ENCODE data around the gene APMAP. TPM values are rescaled to one million over a fixed set of nuclear protein-coding genes. Genes with fewer than 3 reads are reported as not detected.

Gene APMAP
- total and polyA plus RNA-seq, 10 of the 15 experiments (the other 5 are each of a cell fraction or from before 2014, with no cell fraction given) = 12.1 to 60.2 (median 32.7) TPM

DNA sequence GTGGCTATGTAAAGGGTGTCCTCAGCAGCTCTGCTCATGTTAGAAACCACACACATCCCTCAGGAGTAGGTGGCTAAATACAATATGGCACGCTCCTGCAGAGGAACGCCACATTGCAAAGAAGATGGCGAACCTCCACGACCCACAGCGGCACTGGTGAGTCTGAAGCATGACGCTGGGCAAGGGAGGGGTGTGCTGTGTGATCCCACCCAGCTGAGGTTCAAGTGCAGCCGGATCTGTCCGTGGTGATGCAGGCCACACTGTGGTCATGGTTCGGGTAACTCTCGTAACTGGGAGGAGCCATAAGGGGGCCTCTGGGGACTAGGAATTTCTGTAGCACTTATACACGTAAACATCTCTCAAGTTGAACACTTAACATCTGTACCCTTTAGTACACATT, 23.4 kb upstream of the APMAP start (continued):
- TF ChIP-seq, protein P1, sequence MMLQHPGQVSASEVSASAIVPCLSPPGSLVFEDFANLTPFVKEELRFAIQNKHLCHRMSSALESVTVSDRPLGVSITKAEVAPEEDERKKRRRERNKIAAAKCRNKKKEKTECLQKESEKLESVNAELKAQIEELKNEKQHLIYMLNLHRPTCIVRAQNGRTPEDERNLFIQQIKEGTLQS (IDR thresholded peaks at IDR 0.05; ENCODE audit: borderline replicate concordance, extremely low read depth, low read depth, low read length) = no peak
- TF ChIP-seq WRNIP1 (IDR thresholded peaks at IDR 0.05; ENCODE audit: borderline replicate concordance, low read depth, low read length) (no peak), STAT3 (IDR thresholded peaks at IDR 0.05; ENCODE audit: low read depth, low read length) (no peak), NBN (IDR thresholded peaks at IDR 0.05) (no peak), ZNF384 (IDR thresholded peaks at IDR 0.05; ENCODE audit: borderline replicate concordance, low read depth, low read length) (no peak), FOXM1 (IDR thresholded peaks at IDR 0.05; ENCODE audit: low read depth, low read length) (no peak), PAX5 (IDR thresholded peaks at IDR 0.05; ENCODE audit: borderline replicate concordance, low read depth, low read length) (no peak), MEF2A (IDR thresholded peaks at IDR 0.05; ENCODE audit: insufficient read depth, low read depth, low read length) (no peak), PAX8 (IDR thresholded peaks at IDR 0.05) (no peak)
- TF ChIP-seq, protein P2, sequence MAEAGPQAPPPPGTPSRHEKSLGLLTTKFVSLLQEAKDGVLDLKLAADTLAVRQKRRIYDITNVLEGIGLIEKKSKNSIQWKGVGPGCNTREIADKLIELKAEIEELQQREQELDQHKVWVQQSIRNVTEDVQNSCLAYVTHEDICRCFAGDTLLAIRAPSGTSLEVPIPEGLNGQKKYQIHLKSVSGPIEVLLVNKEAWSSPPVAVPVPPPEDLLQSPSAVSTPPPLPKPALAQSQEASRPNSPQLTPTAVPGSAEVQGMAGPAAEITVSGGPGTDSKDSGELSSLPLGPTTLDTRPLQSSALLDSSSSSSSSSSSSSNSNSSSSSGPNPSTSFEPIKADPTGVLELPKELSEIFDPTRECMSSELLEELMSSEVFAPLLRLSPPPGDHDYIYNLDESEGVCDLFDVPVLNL (IDR thresholded peaks at IDR 0.05; ENCODE audit: low read depth, low read length) = no peak
- TF ChIP-seq, protein P3, sequence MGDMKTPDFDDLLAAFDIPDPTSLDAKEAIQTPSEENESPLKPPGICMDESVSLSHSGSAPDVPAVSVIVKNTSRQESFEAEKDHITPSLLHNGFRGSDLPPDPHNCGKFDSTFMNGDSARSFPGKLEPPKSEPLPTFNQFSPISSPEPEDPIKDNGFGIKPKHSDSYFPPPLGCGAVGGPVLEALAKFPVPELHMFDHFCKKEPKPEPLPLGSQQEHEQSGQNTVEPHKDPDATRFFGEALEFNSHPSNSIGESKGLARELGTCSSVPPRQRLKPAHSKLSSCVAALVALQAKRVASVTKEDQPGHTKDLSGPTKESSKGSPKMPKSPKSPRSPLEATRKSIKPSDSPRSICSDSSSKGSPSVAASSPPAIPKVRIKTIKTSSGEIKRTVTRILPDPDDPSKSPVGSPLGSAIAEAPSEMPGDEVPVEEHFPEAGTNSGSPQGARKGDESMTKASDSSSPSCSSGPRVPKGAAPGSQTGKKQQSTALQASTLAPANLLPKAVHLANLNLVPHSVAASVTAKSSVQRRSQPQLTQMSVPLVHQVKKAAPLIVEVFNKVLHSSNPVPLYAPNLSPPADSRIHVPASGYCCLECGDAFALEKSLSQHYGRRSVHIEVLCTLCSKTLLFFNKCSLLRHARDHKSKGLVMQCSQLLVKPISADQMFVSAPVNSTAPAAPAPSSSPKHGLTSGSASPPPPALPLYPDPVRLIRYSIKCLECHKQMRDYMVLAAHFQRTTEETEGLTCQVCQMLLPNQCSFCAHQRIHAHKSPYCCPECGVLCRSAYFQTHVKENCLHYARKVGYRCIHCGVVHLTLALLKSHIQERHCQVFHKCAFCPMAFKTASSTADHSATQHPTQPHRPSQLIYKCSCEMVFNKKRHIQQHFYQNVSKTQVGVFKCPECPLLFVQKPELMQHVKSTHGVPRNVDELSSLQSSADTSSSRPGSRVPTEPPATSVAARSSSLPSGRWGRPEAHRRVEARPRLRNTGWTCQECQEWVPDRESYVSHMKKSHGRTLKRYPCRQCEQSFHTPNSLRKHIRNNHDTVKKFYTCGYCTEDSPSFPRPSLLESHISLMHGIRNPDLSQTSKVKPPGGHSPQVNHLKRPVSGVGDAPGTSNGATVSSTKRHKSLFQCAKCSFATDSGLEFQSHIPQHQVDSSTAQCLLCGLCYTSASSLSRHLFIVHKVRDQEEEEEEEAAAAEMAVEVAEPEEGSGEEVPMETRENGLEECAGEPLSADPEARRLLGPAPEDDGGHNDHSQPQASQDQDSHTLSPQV (IDR thresholded peaks at IDR 0.05) = no peak
- TF ChIP-seq, protein P4, sequence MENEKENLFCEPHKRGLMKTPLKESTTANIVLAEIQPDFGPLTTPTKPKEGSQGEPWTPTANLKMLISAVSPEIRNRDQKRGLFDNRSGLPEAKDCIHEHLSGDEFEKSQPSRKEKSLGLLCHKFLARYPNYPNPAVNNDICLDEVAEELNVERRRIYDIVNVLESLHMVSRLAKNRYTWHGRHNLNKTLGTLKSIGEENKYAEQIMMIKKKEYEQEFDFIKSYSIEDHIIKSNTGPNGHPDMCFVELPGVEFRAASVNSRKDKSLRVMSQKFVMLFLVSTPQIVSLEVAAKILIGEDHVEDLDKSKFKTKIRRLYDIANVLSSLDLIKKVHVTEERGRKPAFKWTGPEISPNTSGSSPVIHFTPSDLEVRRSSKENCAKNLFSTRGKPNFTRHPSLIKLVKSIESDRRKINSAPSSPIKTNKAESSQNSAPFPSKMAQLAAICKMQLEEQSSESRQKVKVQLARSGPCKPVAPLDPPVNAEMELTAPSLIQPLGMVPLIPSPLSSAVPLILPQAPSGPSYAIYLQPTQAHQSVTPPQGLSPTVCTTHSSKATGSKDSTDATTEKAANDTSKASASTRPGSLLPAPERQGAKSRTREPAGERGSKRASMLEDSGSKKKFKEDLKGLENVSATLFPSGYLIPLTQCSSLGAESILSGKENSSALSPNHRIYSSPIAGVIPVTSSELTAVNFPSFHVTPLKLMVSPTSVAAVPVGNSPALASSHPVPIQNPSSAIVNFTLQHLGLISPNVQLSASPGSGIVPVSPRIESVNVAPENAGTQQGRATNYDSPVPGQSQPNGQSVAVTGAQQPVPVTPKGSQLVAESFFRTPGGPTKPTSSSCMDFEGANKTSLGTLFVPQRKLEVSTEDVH (IDR thresholded peaks at IDR 0.05; ENCODE audit: low read depth, partially characterized antibody) = no peak
